Fibroblast of mammary gland (primary cell): ENCODE results near the gene TMPRSS6.
A peak's percentile ranks its signal among the peaks of the same experiment; 100 is the strongest.

Experiments used
- DNase-seq: peaks from one replicate; pipeline ENCODE4 v3.0.0-alpha.2; 2010; ENCODE audit warnings: low read depth
- H3K4me3 ChIP-seq: 2 replicates; pipeline ENCODE4 v1.5.1; 2011; ENCODE audit warnings: low read depth, mild to moderate bottlenecking, low read length, moderate library complexity; ENCODE audit not compliant: control insufficient read depth
- CTCF ChIP-seq: conservative IDR thresholded peaks from 2 replicates; pipeline ENCODE4 v1.5.1; 2011; ENCODE audit warnings: low read depth, low read length, inconsistent platforms; ENCODE audit not compliant: control insufficient read depth, insufficient read depth

TMPRSS6 gene

GRCh38 chr22:37109242-37109917 lies at the start of gene TMPRSS6:
Gene TMPRSS6 (minus strand): TSS chr22:37109713. CDS start chr22:37103417, 6,296 bp downstream.
- H3K4me3 ChIP-seq: no peak within 1 kb of the TSS
- no peak for DNase-seq
- no peak for TF ChIP-seq CTCF

- no peak for DNase-seq
- TF ChIP-seq CTCF: no peak
- no peak overlapping the region for H3K4me3 ChIP-seq
Measured at GRCh38 chr22:37158963-37159290, 49.4 kb upstream of the TMPRSS6 start.

- no peak overlapping the region for H3K4me3 ChIP-seq
- DNase-seq: peak; percentile 61
Measured at GRCh38 chr22:37157516-37158285, 48.2 kb upstream of the TMPRSS6 start.

GRCh38 chr22:37156686-37157435 lies 47.3 kb upstream of the TMPRSS6 start:
- H3K4me3 ChIP-seq: no peak overlapping the region
- TF ChIP-seq CTCF: no peak
- DNase-seq: no peak

More at GRCh38 chr22:37157516-37158285, 48.2 kb upstream of the TMPRSS6 start:
- no peak for TF ChIP-seq CTCF

DNA sequence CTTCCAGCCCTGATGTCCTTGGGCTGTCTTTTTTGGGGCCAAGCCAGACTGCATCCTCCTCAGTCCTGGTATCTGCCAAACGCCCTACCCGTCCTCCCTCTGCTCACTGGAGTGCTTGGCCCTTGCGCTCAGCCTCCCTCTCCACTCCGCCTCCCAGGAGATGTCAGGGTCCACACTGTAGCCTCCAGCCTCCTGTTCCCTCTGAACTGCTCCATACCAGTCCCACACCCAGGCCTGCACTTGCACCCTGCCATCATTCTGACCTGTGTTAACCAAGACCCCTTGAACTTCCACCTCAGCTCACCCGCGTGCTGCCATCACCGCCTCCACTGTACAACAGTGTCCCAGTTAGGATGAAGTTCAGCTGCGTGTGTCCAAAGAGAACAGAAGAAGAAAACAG lies 46.5 kb upstream of the TMPRSS6 start:
- H3K4me3 ChIP-seq: no peak overlapping the region
- DNase-seq: no peak
- no peak for TF ChIP-seq CTCF

DNA sequence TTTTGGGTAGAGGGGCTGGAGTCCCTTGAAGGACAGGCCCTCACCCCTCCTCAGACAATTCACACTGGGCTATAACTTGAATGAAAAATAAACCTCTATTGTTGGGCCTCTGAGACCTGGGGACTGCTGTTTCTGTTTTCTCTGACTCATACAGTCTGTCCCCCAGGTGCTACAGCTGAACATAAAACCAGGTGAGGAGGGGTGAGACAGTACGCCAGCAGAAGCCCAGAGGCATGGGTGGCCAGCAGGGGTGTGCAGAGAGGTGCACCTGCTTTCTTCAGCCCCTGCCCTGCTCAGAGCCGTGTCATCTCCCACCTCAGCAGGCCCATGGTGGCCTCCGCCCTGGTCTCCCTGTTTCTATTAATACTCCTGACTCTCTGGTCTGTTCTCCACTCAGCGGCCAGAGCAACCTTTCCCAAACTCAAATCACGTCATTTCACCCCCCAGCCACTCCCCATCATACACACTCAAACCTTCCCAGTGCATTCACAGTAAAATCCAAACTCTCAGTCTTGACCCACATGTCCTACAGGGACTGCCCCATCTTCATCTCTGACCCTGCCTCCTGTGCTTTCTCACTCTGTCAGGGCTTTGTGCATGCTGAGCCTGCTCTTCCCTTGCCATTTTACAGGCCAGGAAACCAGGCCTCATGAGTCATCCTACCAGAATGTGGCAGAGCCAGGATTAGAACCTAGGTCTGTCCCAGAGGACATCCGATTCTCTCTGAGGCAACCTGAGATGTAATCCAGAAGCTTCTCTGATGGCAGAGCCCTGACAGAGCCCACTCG lies 45.6 kb upstream of the TMPRSS6 start:
- H3K4me3 ChIP-seq: no peak overlapping the region
- TF ChIP-seq CTCF: no peak
- DNase-seq: peak; percentile 16
